K562 (cell line): ENCODE data around the gene COX6B1. TPM values are rescaled to one million over a fixed set of nuclear protein-coding genes. Genes with fewer than 3 reads are reported as not detected.

Source experiments
- ASH1L ChIP-seq: fragments of 450-650 bp; IDR thresholded peaks from 2 replicates; pipeline ENCODE4 v1.6.1; 2018; ENCODE audit warnings: borderline replicate concordance, mild to moderate bottlenecking, low read depth; ENCODE audit not compliant: partially characterized antibody
- CREM ChIP-seq: IDR thresholded peaks from 2 replicates; pipeline ENCODE4 v1.6.1; 2014; ENCODE audit warnings: antibody characterized with exemption, low read depth
- ERF ChIP-seq: fragments of 450-650 bp; formaldehyde crosslinking; IDR thresholded peaks from 2 replicates; pipeline ENCODE4 v1.4.0; 2020; ENCODE audit warnings: mild to moderate bottlenecking, mixed read lengths
- GTF2A2 ChIP-seq: IDR thresholded peaks from 2 replicates; pipeline ENCODE4 v1.6.1; 2016; ENCODE audit warnings: mild to moderate bottlenecking, missing genetic modification characterization, missing compliant biosample characterization
- KLF13 ChIP-seq: fragments of 450-650 bp; IDR thresholded peaks from 2 replicates; pipeline ENCODE4 v1.6.1; 2016; ENCODE audit warnings: missing genetic modification characterization, low read depth, mild to moderate bottlenecking, missing compliant biosample characterization, moderate library complexity, borderline replicate concordance
- KLF16 ChIP-seq: IDR thresholded peaks from 2 replicates; pipeline ENCODE4 v1.6.1; 2016; ENCODE audit warnings: antibody characterized with exemption
- MED1 ChIP-seq: sonication (generic); formaldehyde crosslinking; IDR thresholded peaks from 2 replicates; pipeline ENCODE4 v1.8.1; 2023; ENCODE audit warnings: missing genetic modification reagents, borderline replicate concordance
- NR2F6 ChIP-seq: fragments of 450-650 bp; formaldehyde crosslinking; IDR thresholded peaks from 2 replicates; pipeline ENCODE4 v1.4.0; 2020; ENCODE audit warnings: mild to moderate bottlenecking
- NR3C1 ChIP-seq: sonication (generic); formaldehyde crosslinking; IDR thresholded peaks from 2 replicates; pipeline ENCODE4 v1.8.1; 2022; ENCODE audit warnings: missing genetic modification reagents
- SMAD2 ChIP-seq: fragments of 150-350 bp; IDR thresholded peaks from 2 replicates; pipeline ENCODE4 v1.6.1; 2014; ENCODE audit warnings: low read depth, mild to moderate bottlenecking, low read length
- SOX6 ChIP-seq: fragments of 450-650 bp; IDR thresholded peaks from 2 replicates; pipeline ENCODE4 v1.6.1; 2014; ENCODE audit warnings: mild to moderate bottlenecking
- XRCC4 ChIP-seq: IDR thresholded peaks from one replicate; pipeline ENCODE4 v1.6.1; 2011; ENCODE audit not compliant: insufficient read depth, insufficient read length; ENCODE audit errors: extremely low read depth
- ZNF224 ChIP-seq: sonication (generic); formaldehyde crosslinking; IDR thresholded peaks from 2 replicates; pipeline ENCODE4 v1.8.0; 2022; ENCODE audit warnings: mild to moderate bottlenecking, missing genetic modification reagents
- polyA plus RNA-seq, 8 experiments: library from polyadenylated mRNA; depleted of rRNA in 4 of 8; stranded (reverse) in 5 of 8; unstranded in 3 of 8; fragments of >200 nt; fragmentation: Nextera tagmentation in 2 of 8; fragmentation: Illumina TruSeq in 1 of 8; extraction: Ambion mirVana in 2 of 8; extraction: Trizol in 1 of 8; gene quantifications; 2 replicates each; pipeline versions ENCODE4 v1.2.1 to v1.2.3, GENCODE V29; 2011 to 2014; ENCODE audit warnings: inconsistent platforms in 1 of 8, missing spikeins in 1 of 8
- total RNA-seq, 7 experiments: library from RNA; depleted of rRNA in 6 of 7; stranded (reverse); fragments of >200 nt in 6 of 7; fragmentation: Illumina TruSeq in 2 of 7; extraction: Trizol in 2 of 7; gene quantifications; 2 replicates each; pipeline versions ENCODE4 v1.2.1 to v1.2.3, GENCODE V29; 2011 to 2021; ENCODE audit warnings: low replicate concordance in 1 of 7
- TF ChIP-seq, protein P1 (sequence below): fragments of 200-800 bp; sonication (Bioruptor generic); IDR thresholded peaks from 2 replicates; pipeline ENCODE4 v1.6.1; 2017; ENCODE audit warnings: missing genetic modification characterization, missing compliant biosample characterization
- TF ChIP-seq, protein P2 (sequence below): sonication (generic); formaldehyde crosslinking; IDR thresholded peaks from 2 replicates; pipeline ENCODE4 v1.8.1; 2023; ENCODE audit warnings: missing genetic modification reagents, mild to moderate bottlenecking, borderline replicate concordance
- TF ChIP-seq, protein P3 (sequence below), 3 experiments: fragments of 200-800 bp in 1 of 3; fragments of 250-450 bp in 1 of 3; fragments of 450-650 bp in 1 of 3; sonication (Bioruptor Pico) in 1 of 3; sonication (Bioruptor generic) in 1 of 3; formaldehyde crosslinking in 1 of 3; IDR thresholded peaks; 2 replicates each; pipeline versions ENCODE4 v1.6.1 to v1.8.0; 2016 to 2022; ENCODE audit warnings: mild to moderate bottlenecking in 2 of 3, missing genetic modification characterization in 2 of 3, missing compliant biosample characterization in 1 of 3, moderate library complexity in 1 of 3
- TF ChIP-seq, protein P4 (sequence below): sonication (generic); formaldehyde crosslinking; IDR thresholded peaks from 2 replicates; pipeline ENCODE4 v1.8.0; 2022; ENCODE audit warnings: missing genetic modification reagents, mild to moderate bottlenecking, borderline replicate concordance

Gene COX6B1
- total and polyA plus RNA-seq, 9 of the 15 experiments (the other 6 are each of a cell fraction or from before 2014, with no cell fraction given) = 777 to 2,393 (median 1,219) TPM

DNA sequence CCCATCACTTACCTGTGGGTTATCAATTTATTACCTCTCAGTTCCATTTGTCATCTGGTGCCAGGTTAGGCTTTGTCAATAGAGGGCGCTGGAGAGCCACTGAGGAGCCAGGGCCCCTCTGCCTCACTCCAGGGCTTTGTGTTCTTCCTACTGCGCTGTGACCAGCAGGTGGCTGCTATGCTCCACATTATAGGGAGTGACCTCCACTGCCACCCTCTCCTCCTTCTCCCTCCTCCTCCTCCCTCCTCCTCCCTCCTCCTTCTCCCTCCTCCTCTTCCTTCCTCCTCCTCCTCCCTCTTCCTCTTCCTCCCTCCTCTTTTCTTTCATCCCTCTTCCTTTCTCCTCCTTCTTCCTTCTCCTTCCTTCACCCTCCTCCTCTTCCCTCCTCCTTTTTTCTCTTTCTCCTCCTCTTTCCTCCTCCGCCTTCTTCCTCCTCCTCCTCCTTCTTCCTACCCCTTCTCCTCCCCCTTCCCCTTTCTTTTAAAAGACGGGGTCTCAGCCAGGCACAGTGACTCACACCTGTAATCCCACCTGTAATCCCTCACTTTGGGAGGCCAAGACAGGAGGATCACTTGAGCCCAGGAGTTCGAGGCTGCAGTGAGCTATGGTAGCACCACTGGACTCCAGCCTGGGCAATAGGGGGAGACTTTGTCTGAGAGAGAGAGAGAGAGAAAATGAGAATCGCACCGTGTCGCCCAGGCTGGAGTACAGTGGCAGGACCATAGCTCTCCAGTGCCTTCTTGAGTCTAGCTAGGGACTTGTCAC lies 45.9 kb downstream of the COX6B1 start (continued):
- TF ChIP-seq KLF13 (no peak), ZNF224 (no peak), GTF2A2 (tag) (no peak), CREM (peak; percentile 57; the same call in 1 of the 2 replicates), ASH1L (no peak), MED1 (CRISPR knock-in tag) (no peak), NR3C1 (CRISPR knock-in tag) (no peak), SMAD2 (no peak), SOX6 (no peak), NR2F6 (CRISPR knock-in tag) (no peak), KLF16 (peak; percentile 72), XRCC4 (no peak), ERF (no peak)
- TF ChIP-seq, protein P1, sequence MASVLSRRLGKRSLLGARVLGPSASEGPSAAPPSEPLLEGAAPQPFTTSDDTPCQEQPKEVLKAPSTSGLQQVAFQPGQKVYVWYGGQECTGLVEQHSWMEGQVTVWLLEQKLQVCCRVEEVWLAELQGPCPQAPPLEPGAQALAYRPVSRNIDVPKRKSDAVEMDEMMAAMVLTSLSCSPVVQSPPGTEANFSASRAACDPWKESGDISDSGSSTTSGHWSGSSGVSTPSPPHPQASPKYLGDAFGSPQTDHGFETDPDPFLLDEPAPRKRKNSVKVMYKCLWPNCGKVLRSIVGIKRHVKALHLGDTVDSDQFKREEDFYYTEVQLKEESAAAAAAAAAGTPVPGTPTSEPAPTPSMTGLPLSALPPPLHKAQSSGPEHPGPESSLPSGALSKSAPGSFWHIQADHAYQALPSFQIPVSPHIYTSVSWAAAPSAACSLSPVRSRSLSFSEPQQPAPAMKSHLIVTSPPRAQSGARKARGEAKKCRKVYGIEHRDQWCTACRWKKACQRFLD (CRISPR knock-in tag) = no peak
- TF ChIP-seq, protein P2, sequence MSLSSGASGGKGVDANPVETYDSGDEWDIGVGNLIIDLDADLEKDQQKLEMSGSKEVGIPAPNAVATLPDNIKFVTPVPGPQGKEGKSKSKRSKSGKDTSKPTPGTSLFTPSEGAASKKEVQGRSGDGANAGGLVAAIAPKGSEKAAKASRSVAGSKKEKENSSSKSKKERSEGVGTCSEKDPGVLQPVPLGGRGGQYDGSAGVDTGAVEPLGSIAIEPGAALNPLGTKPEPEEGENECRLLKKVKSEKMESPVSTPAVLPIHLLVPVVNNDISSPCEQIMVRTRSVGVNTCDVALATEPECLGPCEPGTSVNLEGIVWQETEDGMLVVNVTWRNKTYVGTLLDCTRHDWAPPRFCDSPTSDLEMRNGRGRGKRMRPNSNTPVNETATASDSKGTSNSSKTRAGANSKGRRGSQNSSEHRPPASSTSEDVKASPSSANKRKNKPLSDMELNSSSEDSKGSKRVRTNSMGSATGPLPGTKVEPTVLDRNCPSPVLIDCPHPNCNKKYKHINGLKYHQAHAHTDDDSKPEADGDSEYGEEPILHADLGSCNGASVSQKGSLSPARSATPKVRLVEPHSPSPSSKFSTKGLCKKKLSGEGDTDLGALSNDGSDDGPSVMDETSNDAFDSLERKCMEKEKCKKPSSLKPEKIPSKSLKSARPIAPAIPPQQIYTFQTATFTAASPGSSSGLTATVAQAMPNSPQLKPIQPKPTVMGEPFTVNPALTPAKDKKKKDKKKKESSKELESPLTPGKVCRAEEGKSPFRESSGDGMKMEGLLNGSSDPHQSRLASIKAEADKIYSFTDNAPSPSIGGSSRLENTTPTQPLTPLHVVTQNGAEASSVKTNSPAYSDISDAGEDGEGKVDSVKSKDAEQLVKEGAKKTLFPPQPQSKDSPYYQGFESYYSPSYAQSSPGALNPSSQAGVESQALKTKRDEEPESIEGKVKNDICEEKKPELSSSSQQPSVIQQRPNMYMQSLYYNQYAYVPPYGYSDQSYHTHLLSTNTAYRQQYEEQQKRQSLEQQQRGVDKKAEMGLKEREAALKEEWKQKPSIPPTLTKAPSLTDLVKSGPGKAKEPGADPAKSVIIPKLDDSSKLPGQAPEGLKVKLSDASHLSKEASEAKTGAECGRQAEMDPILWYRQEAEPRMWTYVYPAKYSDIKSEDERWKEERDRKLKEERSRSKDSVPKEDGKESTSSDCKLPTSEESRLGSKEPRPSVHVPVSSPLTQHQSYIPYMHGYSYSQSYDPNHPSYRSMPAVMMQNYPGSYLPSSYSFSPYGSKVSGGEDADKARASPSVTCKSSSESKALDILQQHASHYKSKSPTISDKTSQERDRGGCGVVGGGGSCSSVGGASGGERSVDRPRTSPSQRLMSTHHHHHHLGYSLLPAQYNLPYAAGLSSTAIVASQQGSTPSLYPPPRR (CRISPR knock-in tag) = 0 out of 2 replicates have a peak, but pooled peaks have one; percentile 29
- TF ChIP-seq, protein P3, sequence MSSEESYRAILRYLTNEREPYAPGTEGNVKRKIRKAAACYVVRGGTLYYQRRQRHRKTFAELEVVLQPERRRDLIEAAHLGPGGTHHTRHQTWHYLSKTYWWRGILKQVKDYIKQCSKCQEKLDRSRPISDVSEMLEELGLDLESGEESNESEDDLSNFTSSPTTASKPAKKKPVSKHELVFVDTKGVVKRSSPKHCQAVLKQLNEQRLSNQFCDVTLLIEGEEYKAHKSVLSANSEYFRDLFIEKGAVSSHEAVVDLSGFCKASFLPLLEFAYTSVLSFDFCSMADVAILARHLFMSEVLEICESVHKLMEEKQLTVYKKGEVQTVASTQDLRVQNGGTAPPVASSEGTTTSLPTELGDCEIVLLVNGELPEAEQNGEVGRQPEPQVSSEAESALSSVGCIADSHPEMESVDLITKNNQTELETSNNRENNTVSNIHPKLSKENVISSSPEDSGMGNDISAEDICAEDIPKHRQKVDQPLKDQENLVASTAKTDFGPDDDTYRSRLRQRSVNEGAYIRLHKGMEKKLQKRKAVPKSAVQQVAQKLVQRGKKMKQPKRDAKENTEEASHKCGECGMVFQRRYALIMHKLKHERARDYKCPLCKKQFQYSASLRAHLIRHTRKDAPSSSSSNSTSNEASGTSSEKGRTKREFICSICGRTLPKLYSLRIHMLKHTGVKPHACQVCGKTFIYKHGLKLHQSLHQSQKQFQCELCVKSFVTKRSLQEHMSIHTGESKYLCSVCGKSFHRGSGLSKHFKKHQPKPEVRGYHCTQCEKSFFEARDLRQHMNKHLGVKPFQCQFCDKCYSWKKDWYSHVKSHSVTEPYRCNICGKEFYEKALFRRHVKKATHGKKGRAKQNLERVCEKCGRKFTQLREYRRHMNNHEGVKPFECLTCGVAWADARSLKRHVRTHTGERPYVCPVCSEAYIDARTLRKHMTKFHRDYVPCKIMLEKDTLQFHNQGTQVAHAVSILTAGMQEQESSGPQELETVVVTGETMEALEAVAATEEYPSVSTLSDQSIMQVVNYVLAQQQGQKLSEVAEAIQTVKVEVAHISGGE (CRISPR knock-in tag; IDR thresholded peaks at IDR 0.05) = no peak
- TF ChIP-seq, protein P4, sequence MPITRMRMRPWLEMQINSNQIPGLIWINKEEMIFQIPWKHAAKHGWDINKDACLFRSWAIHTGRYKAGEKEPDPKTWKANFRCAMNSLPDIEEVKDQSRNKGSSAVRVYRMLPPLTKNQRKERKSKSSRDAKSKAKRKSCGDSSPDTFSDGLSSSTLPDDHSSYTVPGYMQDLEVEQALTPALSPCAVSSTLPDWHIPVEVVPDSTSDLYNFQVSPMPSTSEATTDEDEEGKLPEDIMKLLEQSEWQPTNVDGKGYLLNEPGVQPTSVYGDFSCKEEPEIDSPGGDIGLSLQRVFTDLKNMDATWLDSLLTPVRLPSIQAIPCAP (CRISPR knock-in tag) = no peak
